ENCODE data around the gene ATP6AP1. TPM values are rescaled to one million over a fixed set of nuclear protein-coding genes. Genes with fewer than 3 reads are reported as not detected.

Gene ATP6AP1
- total and polyA plus RNA-seq, 9 of the 15 experiments (the other 6 are each of a cell fraction or from before 2014, with no cell fraction given): 8.3 to 90.5 (median 52.9) TPM

- Histone ChIP-seq H2AFZ (ENCODE audit: low read depth, low read length) (no peak overlapping the region), H3K27me3 (ENCODE audit: control insufficient read depth in 2 of 2, insufficient read depth in 2 of 2, low read length in 2 of 2) (no peaks in the 10 kb centered on the region), H3K4me2 (ENCODE audit: insufficient read depth, low read length) (no peak overlapping the region), H3K36me3 (ENCODE audit: control insufficient read depth, insufficient read depth, low read length) (no peaks in the 10 kb centered on the region), H4K20me1 (replicated peaks; ENCODE audit: control insufficient read depth, insufficient read depth, low read length) (no peaks in the 10 kb centered on the region), H3K27ac (ENCODE audit: extremely low read depth, low read depth, low read length) (no peak overlapping the region), H3K4me3 (no peak overlapping the region), H3K9me3 (replicated peaks; ENCODE audit: control insufficient read depth, insufficient read depth, low read depth, low read length) (no peaks in the 10 kb centered on the region), H3K79me2 (ENCODE audit: control insufficient read depth, insufficient read depth, low read length) (no peaks in the 10 kb centered on the region), H3K9ac (ENCODE audit: insufficient read depth in 1 of 2, low read depth in 2 of 2, low read length in 2 of 2) (peak overlapping the region in 1 of 2 experiments; percentile 74; a peak in 2 of 4 replicates), H3K4me1 (replicated peaks in 1 of 2; ENCODE audit: control insufficient read depth in 2 of 2, insufficient read depth in 2 of 2, low read length in 2 of 2) (peaks cover 0 to 20% of the 10 kb centered on the region in 2 experiments; a peak in 2 of 5 replicates), H3K9me1 (ENCODE audit: control insufficient read depth, insufficient read depth, low read length) (no peaks in the 10 kb centered on the region)
- FAIRE-seq (no peak), ATAC-seq (peak; percentile 37; the same call in 2 of the 3 replicates), DNase-seq (ENCODE audit: extremely low read depth in 1 of 4, low spot score in 3 of 4) (no peak)
- WGBS (ENCODE audit: insufficient coverage, low coverage, missing lambda C conversion rate): 70% methylated on average over 7 of the region's 19 CpGs
- peak; percentile 14 for TF ChIP-seq POLR2G (IDR thresholded peaks at IDR 0.05; ENCODE audit: low read depth, low read length)
- no peak for TF ChIP-seq CTCFL (IDR thresholded peaks at IDR 0.05; ENCODE audit: borderline replicate concordance, insufficient read depth, low read depth, low read length, poor library complexity, severe bottlenecking)
- ChIA-PET CTCF (ENCODE audit: low intra/inter-chr PET ratio) (no interaction called here), POLR2A (interaction anchor here (0.6 to 3.2 kb wide), 5 partner anchors 10 to 94 kb away, joined by 4 to 11 read pairs (median 6); partner anchors contain the start of gene RPL10)
- intact Hi-C loops (cut with micrococcal nuclease): no loop called here
- in situ Hi-C loops (cut with MboI): no loop called here
- no TSS peak for BruUV-seq (replicated peaks)
Observed at GRCh38 chrX:154419688-154420401, 8.6 kb upstream of the ATP6AP1 start.

All from K562 (cell line).